Stimulated activated CD8-positive, alpha-beta memory T cell treated with anti-CD3 and anti-CD28 coated beads, Interleukin-7, amount 100 ng/mL, for 4 hours (primary cell): ENCODE measurements around the gene PPP1R9B.

Source experiments
- DNase-seq, 2 donors: peaks; one replicate each; pipeline ENCODE4 v3.0.0-alpha.2; 2020; ENCODE audit warnings: low read depth in 2 of 2

PPP1R9B gene

DNA sequence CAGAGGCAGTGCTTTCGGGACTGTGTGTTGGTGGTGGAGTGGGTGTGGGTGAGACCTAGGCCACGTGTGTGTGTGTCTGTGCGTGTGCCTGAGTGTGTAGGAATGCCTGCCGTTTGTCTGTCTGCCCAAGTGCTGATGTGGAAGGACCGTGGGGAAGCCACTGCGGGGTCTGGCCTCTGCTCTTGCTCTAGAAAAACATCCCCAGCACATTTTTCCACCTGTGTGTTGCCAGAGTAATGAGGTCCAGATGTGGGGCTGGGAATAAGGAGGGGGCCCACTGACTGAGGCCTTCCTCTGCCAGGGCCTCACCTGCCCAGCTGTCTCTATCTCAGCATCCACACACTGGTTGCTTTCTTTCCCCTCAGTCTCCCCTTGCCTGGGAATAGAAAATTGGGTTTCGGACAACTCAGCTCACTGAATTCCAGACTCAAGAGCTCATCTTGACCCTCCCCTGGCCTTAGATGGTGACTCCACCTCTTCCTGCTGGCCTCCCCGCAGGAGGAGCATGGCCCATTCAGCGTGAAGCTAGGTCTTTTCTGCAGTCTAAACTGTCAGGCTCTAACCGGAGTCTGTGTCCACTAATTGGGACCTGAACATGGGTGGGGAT is 23.0 kb upstream of the PPP1R9B start:
- no peak for DNase-seq

DNA sequence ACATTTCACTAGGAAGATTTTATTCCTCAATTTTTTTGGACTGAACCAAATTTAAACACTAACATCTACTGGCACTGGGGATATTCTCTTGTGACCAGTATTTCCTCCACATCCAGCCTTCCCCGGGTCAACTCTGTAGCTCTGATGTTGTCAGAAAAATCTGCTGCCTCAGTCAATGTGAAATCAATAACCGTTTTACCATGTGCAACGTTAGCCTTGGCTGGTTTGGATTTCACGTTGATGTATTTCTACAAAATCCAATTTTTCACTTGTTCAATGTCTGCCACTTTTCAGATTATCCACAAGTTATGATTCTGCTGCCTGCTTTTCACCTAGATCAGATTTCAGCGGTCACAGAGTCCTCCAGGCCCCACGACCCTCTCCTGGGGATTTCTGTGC is 22.5 kb upstream of the PPP1R9B start:
- DNase-seq, result no peak

DNA sequence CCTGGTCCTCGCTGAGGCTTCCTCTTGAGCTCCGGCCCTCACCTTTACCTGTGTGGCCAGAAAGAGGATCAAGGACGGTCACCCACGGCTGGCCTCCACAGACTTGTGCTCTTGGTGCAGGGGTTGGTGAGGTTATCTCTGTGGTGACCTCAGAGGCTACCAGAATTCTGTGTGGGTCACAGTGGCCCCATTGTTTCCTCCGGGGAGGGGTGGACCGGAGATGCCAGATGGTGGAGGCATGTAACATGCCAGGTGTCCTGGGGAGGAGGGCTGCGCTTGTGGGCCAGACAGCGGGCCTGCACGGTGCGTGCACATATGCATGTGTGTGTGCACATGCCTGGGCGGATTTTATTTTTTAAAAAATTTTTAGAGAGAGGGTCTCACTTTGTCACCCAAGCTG is 21.7 kb upstream of the PPP1R9B start:
- no peak for DNase-seq

DNA sequence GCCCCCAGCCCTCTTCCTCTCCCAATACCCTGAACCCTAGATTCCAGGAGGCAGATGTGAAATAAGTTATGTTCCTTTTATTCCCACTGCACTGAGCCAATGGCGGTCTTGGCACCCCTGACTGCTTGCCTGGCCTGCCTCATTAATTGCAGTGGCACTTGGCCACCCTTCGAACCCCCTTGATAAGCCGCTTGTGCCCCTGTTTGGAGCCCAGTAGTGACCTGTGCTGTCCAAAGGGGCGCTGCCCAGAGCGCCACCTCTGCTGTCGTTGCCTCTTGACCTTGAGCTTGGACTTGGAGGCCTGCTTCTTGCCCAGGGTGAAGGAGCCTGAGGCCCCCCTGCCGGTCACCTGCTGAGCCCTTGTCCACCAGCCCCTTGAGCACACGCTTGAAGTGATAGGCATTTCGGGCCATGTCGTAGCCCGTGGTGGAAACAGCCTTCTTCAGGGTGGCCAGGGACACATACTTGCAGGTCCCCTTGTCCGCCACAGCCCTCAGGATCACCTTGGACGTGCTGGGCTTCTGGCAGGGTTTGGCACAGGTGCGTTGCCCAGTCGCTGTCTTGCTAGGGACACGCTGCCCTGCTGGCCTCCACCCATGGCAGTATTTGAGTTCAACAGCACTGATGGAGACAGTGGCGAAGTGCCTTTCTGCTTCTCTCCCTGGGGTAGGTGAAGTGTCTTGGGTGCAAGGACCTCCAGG is 21.0 kb upstream of the PPP1R9B start:
- DNase-seq, result no peak

DNA sequence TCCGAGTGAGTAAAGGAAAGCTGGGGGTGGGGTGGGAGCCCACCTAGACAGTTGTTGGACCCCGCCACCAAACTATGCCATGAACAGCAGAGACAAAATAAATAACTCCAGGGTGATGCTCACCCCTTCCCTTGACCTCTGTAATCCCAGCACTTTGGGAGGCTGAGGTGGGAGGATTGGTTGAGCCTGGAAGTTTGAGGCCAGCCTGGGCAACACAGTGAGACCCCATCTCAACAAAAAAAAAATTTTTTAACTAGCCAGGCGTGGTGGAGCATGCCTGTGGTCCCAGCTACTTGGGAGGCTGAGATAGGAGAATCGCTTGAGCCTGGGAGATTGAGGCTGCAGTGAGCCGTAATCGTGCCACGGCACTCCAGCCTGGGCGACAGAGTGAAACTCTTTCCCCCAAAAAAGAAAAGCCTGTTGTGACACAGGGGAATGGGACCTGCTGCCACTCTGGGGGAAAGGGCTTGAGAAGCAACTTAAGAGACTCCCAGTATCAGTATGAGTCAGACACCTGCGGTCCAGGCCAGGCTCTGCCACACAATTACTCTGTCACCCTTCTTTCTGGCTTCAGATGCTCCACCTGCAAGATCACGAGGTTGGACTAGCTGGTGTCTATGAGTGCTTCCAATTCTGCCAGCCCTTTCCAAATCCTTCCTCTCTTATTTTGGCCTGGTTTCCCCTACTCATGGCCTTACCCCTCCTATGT is 20.3 kb upstream of the PPP1R9B start:
- DNase-seq, result no peak

DNA sequence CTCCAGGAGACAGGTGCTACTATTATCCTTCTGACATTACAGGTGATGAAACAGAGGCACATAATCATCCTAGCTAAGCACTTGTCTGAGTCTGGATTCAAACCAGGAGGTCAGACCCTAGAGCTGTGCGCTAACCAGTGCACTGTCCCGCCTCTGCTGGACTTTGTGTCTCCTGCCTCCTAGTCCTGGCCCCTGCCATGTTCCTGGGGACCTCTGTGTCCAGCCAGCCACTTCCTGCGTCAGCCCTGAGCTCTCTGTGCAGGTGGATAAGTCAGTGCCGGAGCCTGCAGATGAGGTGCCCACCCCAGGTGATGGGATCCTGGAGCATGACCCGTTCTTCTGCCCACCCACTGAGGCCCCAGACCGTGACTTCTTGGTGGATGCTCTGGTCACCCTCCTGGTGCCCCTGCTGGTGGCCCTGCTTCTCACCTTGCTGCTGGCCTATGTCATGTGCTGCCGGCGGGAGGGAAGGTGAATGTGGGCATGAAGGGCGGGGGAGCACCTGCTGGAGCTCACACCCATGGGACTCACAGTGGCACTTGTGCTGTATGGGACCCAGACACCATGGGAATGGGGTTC is 19.5 kb upstream of the PPP1R9B start:
- DNase-seq, result no peak

DNA sequence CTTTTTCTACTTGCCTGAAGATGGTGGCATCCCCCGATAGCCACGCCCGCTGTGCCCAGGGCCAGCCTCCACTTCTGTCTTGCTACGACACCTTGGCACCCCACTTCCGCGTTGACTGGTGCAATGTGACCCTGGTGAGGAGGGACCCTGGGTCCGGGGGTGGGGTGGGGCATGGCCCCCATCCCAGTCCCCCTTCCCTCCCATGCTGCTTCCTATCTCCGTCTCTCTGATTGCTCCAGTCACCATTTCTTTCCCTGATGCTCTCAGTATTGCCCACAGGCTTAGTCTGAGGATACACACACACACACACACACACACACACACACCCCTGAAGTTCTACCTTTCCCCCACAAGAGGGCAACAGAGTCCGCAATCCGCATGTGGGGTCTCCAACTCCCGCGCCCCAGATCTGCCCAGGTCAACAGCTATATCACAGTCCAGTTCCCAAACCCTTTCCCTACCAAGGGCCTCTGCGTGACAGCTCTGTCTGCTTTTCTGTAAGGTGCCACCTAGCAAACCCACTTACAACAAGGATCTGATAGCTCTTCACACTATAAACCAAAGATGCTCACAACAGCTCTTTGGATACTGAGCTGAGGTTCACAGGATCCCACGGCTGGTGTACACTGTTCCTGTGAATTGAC is 18.8 kb upstream of the PPP1R9B start:
- DNase-seq, result no peak

DNA sequence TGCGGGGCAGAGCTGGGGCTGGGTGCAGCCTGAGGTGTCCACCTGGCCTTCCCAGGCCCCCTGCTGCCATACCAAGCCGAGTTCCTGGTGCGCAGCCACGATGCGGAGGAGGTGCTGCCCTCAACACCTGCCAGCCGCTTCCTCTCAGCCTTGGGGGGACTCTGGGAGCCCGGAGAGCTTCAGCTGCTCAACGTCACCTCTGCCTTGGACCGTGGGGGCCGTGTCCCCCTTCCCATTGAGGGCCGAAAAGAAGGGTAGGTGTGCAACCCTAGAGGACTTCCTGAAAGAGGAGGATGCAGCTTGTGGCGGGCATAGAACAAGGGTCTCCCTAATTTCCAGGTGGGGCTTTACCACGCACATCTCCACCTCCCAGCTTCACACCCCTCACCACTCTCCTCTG is 17.8 kb upstream of the PPP1R9B start:
- no peak for DNase-seq

DNA sequence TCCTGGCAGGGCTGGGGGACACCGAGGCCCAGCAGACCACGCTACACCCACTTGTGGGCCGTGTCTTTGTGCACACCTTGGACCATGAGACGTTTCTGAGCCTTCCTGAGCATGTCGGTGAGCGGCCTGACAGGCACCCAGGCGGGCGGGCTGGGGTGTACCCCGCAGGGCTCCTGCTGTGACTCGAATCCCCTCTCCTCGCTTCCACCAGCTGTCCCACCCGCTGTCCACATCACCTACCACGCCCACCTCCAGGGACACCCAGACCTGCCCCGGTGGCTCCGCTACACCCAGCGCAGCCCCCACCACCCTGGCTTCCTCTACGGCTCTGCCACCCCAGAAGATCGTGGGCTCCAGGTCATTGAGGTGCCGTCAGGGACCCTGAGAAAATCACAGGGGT is 16.9 kb upstream of the PPP1R9B start:
- DNase-seq, result no peak

DNA sequence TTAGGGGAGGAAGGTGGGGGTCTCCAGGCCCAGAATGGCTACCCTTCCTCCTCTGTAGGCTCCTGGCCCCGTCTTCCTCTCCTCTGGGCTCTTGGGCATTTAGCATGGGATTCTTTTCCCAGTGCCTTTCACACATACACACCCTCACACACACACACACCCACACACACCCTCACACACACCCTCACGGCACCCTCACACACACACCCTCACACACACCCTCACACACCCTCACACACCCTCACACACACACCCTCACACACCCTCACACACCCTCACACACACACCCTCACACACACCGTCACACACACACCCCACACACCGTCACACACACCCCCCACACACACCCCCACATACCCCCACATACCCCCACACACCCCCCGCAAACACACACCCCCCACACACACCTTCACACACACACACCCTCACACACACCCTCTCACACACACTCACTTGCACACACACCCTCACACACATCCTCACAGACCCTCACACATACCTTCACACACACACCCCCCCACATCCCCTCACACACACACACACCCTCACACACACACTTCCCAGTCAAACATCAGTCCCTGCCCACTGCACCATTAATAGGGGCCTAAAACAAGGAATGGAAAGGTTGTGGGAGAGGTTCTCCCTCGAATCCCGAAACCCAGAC is 16.2 kb upstream of the PPP1R9B start:
- DNase-seq, result no peak

DNA sequence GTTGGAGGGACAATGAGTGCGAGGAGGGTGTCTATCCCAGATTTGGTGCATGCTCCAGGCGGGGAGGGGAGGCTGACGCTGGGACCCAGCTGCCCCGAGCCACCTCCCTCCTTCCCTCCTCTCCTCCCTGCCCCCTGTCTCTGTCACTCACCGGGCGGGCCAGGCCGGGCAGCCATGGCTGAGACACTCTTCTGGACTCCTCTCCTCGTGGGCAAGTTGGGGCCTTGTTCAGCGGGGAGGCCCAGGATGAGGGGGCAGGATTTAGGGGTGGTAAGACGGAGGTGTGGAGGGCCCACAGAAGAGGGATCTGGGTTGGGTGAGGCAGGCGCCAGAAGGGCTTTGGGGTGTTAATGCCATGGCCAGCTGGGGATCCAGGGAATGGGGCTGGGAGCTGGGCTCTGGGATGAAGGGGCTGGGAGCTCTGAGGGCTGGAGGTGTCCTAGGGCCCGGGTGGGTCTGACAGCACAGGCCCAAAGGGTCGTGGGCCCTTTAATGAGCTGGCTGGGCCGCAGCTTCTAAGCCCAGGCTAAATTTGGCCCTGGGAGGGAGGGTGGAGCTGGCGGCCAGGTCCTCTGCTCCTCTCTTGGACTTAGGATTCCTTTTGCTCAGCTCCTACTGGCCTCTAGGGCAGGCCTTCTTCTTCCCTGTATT is 15.5 kb upstream of the PPP1R9B start, which contains the start of gene SGCA:
Gene SGCA (plus strand): TSS at position 139 of the 651 bp plus-strand sequence. CDS start 36 bp downstream, at position 175.
- DNase-seq, result no peak

DNA sequence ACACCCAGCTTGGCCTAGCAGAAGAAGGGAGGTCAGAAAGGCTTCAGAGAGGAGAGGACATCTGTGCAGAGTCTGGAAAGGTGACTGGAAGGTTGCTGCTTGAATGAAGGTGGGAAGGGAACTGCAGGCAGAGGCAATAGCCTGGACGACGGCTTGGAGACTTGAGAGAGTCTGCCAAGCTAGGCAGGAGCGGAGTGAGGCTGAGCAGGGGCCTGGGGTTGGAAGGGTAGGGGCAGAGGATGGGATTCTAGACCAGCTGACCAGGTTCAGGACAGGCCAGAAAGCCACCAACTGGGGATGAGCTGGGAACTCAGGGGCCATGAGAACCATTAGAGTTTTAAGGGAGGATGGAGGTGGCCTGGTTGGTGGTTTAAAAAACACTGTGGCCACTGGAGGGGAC is 15.0 kb upstream of the PPP1R9B start:
- no peak for DNase-seq

DNA sequence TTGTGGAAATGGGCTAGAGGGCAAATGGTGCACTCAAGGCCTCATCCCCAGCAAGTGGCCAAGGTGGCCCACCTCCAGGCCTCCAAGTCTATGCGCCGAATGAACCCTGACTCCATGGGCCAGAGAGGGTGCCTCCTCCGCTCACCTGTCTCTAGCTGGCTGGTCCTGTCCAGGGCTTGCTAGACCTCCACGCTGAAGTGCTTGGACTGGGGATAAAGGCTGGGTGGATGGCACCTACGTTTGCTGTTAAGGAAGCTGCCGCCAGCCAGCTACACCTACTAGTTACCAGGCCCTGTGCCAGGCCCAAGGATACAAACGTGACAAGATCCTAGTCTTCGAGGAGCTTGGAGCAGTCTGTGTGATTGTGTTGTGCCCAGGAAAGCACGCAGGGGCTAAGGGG is 14.6 kb upstream of the PPP1R9B start:
- DNase-seq, result no peak

DNA sequence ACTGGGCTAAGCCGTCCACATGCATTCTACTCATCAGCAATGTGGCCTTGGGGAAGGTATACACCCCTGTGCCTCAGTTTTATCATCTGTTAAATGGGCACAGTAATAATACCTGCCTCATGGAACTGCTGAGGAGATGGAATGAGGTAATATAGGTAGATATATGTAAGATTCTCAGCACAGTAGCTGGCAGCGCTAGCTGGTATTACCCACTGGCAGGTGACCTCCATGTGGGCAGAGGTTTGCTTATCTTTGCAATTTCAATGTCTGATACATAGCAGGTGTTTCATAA is 14.2 kb upstream of the PPP1R9B start:
- DNase-seq, result no peak

DNA sequence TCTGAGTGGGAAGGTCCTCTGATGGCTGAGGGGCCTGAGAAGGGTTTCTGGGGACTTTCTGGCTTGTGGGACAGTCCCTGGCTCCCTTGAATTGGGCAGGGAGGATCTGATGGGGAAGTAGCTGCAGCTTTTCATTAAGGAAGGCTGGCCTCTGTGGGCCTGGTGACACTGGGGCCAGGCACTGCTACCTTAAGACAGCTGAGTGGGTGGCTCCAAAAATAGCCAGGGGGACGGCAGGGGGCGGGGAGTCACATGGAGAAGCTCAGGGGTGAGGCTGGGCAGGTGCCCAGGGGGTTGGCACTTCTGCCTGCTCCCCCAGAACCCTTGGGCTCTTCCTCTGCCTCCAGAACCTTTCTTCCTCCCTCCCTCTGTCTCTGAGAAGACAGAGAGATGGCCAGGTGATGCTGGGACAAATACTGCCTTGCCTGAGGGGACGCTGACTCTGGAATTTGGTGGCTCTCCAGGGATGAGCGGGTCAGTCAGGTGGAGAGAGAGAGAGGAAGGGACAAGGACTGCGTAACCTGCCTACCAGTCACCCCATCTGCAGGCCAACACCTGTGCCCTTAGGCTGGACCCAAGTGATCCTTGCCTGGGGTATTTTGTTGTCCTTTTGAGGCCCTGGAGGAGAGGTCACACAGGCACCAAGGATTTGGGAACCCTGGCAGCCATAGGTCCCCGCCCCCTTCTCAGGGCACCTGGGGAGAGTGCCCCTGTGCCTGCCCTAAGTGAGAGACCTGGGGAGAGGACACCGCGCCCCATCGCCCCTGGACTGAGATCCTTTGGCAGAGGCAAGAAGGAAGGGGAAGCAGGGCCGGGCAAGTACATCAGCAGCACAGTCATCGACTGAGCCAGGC is 13.6 kb upstream of the PPP1R9B start:
- no peak for DNase-seq

DNA sequence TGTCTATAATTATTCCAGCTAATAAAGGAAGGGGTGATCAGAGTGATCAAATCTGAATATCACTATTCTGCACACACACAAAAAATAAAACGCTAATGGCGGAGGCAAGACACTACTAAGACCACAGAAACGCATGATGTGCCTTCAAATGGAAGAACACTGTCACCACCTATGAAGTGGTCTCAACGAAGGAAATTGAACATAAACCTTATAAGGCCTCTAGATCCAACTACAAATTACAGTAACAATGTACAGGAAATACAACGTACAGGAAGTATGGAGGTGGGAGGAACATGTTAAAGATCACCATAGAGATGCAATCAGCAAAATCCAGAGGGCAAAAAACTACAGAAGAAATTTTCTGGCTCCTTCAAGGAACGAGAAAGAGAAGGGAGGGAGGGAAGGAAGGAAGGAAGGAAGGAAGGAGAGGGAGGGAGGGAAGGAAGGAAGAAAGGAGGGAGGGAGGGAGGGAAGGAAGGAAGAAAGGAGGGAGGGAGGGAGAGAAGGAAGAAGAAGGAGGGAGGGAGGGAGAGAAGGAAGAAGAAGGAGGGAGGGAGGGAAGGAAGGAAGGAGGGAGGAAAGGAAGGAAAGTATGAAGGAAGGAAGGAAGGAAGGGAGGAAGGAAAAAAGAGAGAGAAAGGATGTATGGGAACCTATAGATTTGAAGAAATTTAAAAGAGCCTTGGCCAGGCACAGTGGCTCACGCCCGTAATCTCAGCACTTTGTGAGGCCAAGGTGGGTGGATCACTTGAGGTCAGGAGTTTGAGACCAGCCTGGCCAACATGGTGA is 12.2 kb upstream of the PPP1R9B start:
- no peak for DNase-seq

DNA sequence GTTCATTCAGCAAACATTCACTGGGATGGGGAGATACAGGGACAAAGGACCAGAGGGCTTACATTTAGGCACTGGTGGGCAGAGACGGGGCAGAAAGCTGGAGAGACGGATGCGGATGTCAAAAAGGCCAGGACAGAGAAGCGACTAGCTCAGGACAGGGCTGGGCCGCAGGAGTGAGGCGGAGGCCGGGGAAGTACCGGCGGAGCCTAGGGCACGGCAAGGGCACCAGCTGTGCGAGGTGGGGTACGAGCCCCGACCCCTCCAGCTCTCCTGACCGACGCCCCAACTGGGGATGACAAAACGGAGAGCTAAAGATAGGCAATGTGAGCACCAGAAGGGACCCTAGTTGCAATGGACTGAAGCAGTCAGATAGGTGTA is 11.4 kb upstream of the PPP1R9B start:
- no peak for DNase-seq

DNA sequence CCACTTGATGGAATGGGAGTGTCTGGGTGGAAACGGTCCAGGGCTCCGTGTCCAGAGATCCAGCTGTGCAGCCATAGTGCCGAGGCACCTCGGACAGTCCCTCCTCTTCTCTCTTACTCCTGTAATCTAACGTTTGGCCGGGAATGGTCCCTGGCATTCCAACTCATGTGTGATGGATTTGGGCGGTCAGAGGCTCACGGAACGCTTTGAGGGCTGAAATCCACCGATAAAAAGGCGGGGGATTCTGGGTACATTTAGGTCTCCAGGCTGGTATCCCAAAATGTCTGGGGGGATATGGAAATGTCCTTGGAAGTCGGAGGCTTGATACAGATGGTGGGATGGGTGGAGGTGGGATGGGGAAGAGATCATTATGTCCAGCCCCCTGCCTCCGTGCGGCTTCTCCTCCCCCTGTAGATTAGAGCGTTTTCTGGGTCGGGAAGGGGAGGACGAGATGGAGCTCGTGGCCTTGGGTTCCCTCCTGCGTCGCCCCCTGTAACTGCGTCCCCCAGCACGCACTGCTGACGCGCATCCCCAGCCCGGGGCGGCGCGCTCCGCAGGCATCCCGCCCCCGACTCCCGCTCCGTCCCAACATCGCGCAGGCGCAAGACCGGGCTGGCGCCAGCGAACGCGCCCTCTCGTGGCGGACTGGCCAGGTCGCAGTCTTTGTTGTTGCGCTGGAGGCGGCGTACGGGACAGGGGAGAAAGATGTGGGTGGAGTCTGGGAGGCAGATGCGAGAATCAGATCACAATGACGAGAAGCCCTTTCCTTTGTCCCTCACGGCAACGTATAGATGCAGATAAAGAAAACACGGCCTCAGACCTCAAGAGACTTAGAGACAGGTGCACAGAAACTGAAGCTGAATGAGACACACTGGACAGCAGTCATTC is 10.8 kb upstream of the PPP1R9B start:
- DNase-seq, result peak; percentile 90

DNA sequence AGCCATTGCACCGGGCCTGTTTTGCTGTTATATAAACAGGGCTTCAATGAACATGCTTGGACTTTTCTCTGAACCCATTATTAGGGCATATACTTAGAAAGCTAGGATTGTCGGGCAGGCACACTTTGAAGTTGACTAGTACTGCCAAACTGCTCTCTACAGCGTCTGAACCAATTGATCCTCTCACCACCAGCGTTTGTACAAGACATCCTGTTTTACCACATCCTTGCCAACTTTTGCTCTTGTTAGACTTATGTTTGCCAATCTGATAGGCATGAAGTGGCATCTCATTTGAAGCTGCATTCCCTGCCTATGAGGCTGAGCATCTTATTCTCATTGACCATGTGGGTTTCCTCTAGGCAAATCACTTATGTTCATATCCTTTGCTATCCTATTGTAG is 7.4 kb upstream of the PPP1R9B start:
- DNase-seq, result no peak
